ENCODE results near the gene RBMS3. TPM values are rescaled to one million over a fixed set of nuclear protein-coding genes. Genes with fewer than 3 reads are reported as not detected.

Gene RBMS3
- total RNA-seq, 1 experiment from 2014 or later: 0.42 TPM

GRCh38 chr3:29567501-29567900 lies 286.6 kb downstream of the RBMS3 start:
- no peak overlapping the region for H3K4me2 ChIP-seq (ENCODE audit: low read length)
- DNase-seq (ENCODE audit: low read depth, low spot score) (no peak), ATAC-seq (no peak)
- H3K4me1 ChIP-seq (ENCODE audit: control insufficient read depth in 1 of 2, insufficient read depth in 2 of 2, low read length in 2 of 2): no peaks in the 10 kb centered on the region
- RAD21 ChIA-PET (ENCODE audit: low non-redundant PET in 1 of 2, low total read pairs in 2 of 2, uncharacterized antibody in 2 of 2, unreplicated experiment in 2 of 2): no interaction called here
- no peak overlapping the region for H3K4me3 ChIP-seq (replicated peaks in 1 of 2; ENCODE audit: low read depth in 1 of 2, low read length in 2 of 2)
- intact Hi-C loops (cut with micrococcal nuclease): no loop called here
- H3K9me2 ChIP-seq (ENCODE audit: insufficient read depth): no peaks in the 10 kb centered on the region
- CTCF ChIA-PET: no interaction called here
- POLR2A ChIA-PET: no interaction called here
- H3K9me3 ChIP-seq (ENCODE audit: control insufficient read depth in 1 of 2, insufficient read depth in 1 of 2, low read depth in 1 of 2, low read length in 2 of 2): no peaks in the 10 kb centered on the region
- no peak for TF ChIP-seq ATF3 (IDR thresholded peaks at IDR 0.05)
- TF ChIP-seq CBX3 (IDR thresholded peaks at IDR 0.05; ENCODE audit: low read depth): no peak
- no peak for TF ChIP-seq ZFX (IDR thresholded peaks at IDR 0.05)
- TF ChIP-seq FOSL1 (IDR thresholded peaks at IDR 0.05; ENCODE audit: low read depth): no peak
- TF ChIP-seq EGR1 (IDR thresholded peaks at IDR 0.05; ENCODE audit: low read depth): no peak
- TF ChIP-seq RAD21 (IDR thresholded peaks at IDR 0.05; ENCODE audit: low read depth): no peak
- TF ChIP-seq EZH2 (IDR thresholded peaks at IDR 0.05): no peak
- no peak overlapping the region for H2AFZ ChIP-seq (ENCODE audit: low read depth, low read length, poor library complexity, severe bottlenecking)
- H3K9ac ChIP-seq (ENCODE audit: low read length): no peak overlapping the region
- H4K20me1 ChIP-seq (ENCODE audit: insufficient read depth): no peaks in the 10 kb centered on the region
- H3K79me2 ChIP-seq (ENCODE audit: insufficient read depth, low read length): no peaks in the 10 kb centered on the region
- no peaks in the 10 kb centered on the region for H3K36me3 ChIP-seq (ENCODE audit: control insufficient read depth in 1 of 2, insufficient read depth in 2 of 2, low read length in 2 of 2)
- BruUV-seq (replicated peaks): no TSS peak
- no peak overlapping the region for H3K27ac ChIP-seq (ENCODE audit: low read depth, low read length)
- H3K27me3 ChIP-seq (ENCODE audit: insufficient read depth, low read length): no peaks in the 10 kb centered on the region

GRCh38 chr3:29568355-29568754 lies 287.5 kb downstream of the RBMS3 start:
- intact Hi-C loops (cut with micrococcal nuclease): no loop called here
- Histone ChIP-seq H3K27ac (ENCODE audit: low read depth, low read length) (no peak overlapping the region), H4K20me1 (ENCODE audit: insufficient read depth) (no peaks in the 10 kb centered on the region), H3K9ac (ENCODE audit: low read length) (no peak overlapping the region), H3K4me1 (ENCODE audit: control insufficient read depth in 1 of 2, insufficient read depth in 2 of 2, low read length in 2 of 2) (no peaks in the 10 kb centered on the region), H3K79me2 (ENCODE audit: insufficient read depth, low read length) (no peaks in the 10 kb centered on the region), H3K36me3 (ENCODE audit: control insufficient read depth in 1 of 2, insufficient read depth in 2 of 2, low read length in 2 of 2) (no peaks in the 10 kb centered on the region), H3K9me2 (ENCODE audit: insufficient read depth) (no peaks in the 10 kb centered on the region), H3K9me3 (ENCODE audit: control insufficient read depth in 1 of 2, insufficient read depth in 1 of 2, low read depth in 1 of 2, low read length in 2 of 2) (no peaks in the 10 kb centered on the region), H3K4me3 (replicated peaks in 1 of 2; ENCODE audit: low read depth in 1 of 2, low read length in 2 of 2) (no peak overlapping the region), H3K27me3 (ENCODE audit: insufficient read depth, low read length) (no peaks in the 10 kb centered on the region), H2AFZ (ENCODE audit: low read depth, low read length, poor library complexity, severe bottlenecking) (no peak overlapping the region), H3K4me2 (ENCODE audit: low read length) (no peak overlapping the region)
- CTCF ChIA-PET: no interaction called here
- BruUV-seq (replicated peaks): no TSS peak
- RAD21 ChIA-PET (ENCODE audit: low non-redundant PET in 1 of 2, low total read pairs in 2 of 2, uncharacterized antibody in 2 of 2, unreplicated experiment in 2 of 2): no interaction called here
- ATAC-seq: no peak
- no peak for DNase-seq (ENCODE audit: low read depth, low spot score)
- POLR2A ChIA-PET: no interaction called here
- TF ChIP-seq CEBPB (IDR thresholded peaks at IDR 0.05; ENCODE audit: low read depth): no peak
- TF ChIP-seq REST (IDR thresholded peaks at IDR 0.05; ENCODE audit: low read depth): no peak
- no peak for TF ChIP-seq SP1 (IDR thresholded peaks at IDR 0.05; ENCODE audit: low read depth)
- TF ChIP-seq CTCF (IDR thresholded peaks at IDR 0.05 in 2 of 3, conservative IDR thresholded peaks at IDR 0.05 in 1 of 3; ENCODE audit: borderline replicate concordance in 1 of 3, insufficient read depth in 1 of 3, low read depth in 2 of 3, low read length in 2 of 3): no peak
- TF ChIP-seq FOSL1 (IDR thresholded peaks at IDR 0.05; ENCODE audit: low read depth): no peak
- TF ChIP-seq SIN3A (IDR thresholded peaks at IDR 0.05; ENCODE audit: low read depth): no peak
- no peak for TF ChIP-seq POLR2A (IDR thresholded peaks at IDR 0.05; ENCODE audit: borderline replicate concordance, extremely low read depth, insufficient read depth, insufficient read length)
- no peak for TF ChIP-seq MAX (IDR thresholded peaks at IDR 0.05)
- TF ChIP-seq RAD21 (IDR thresholded peaks at IDR 0.05; ENCODE audit: low read depth): no peak
- no peak for TF ChIP-seq YY1 (IDR thresholded peaks at IDR 0.05; ENCODE audit: extremely low read depth, insufficient replicate concordance, low read depth, low read length)
- TF ChIP-seq EZH2phosphoT487 (IDR thresholded peaks at IDR 0.05; ENCODE audit: borderline replicate concordance): no peak
- TF ChIP-seq CBX3 (IDR thresholded peaks at IDR 0.05; ENCODE audit: low read depth): no peak
- TF ChIP-seq JUND (IDR thresholded peaks at IDR 0.05): no peak
- TF ChIP-seq ZNF274 (IDR thresholded peaks at IDR 0.05; ENCODE audit: low read depth, low read length): no peak
- TF ChIP-seq EGR1 (IDR thresholded peaks at IDR 0.05; ENCODE audit: low read depth): no peak
- TF ChIP-seq EZH2 (IDR thresholded peaks at IDR 0.05): no peak

Data from HCT116 (cell line).